ENCODE data around the gene LYPD4. TPM values are rescaled to one million over a fixed set of nuclear protein-coding genes. Genes with fewer than 3 reads are reported as not detected.

Gene LYPD4
- total and polyA plus RNA-seq, 9 donors: not detected

DNA sequence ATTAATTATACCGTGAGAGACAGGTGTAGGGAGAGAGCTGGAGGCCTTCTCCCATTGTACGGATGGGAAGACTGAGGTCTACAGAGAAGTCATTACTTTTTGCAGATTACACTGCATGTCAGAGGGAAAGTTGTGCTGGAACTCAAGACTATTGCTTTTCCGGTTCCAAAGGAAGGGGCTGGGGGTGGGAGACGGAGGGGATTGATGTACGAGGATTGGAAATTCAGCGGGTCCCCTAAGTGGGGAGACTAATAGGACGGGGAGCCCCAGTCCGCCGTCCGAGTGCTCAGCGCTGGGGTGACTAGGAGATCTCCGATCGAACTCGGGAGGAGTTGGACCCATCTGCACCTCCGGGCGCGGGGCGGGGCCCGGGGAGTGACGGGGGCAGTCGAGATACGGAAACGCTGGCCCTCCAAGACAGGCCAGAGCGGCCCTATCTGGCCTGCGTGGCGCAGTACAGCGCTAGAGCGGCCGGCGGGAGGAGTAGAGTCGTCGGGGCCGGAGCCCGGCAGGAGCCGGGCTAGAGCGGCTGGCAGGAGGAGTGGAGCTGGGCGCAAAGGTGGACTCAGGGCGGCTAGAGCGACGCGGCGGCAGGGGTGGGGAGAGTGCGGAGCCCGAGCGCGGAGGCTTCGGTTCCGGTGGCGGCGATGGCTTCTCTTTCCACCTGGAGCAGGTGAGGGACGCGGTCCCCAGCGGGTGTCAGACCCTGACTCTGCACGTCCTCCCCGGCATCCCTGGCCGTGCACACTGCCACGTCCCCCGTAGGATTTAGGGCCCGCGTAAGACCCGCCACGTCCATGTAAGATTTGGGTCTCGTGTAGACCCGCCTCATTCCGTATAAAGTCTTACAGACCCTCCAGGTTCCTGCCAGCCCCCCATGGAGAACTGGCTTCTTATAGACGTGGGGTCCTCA lies 39.6 kb upstream of the LYPD4 start:
- Histone ChIP-seq H3K27me3 (ENCODE audit: control insufficient read depth, insufficient read depth, low read length) (peaks cover under 1% of the 10 kb centered on the region), H3K36me3 (ENCODE audit: control insufficient read depth, insufficient read depth, low read length) (peaks cover 10% of the 10 kb centered on the region), H3K4me1 (ENCODE audit: control insufficient read depth, insufficient read depth, low read length) (peaks cover 29% of the 10 kb centered on the region), H3K9me3 (replicated peaks; ENCODE audit: control insufficient read depth, low read depth, low read length) (no peaks in the 10 kb centered on the region), H3K27ac (ENCODE audit: low read length) (peak overlapping the region; percentile 81), H3K4me3 (ENCODE audit: low read length) (peak overlapping the region; percentile 81)
- peak; percentile 98 for DNase-seq
- under 1% methylated on average over 66 of the region's 66 CpGs for WGBS (ENCODE audit: insufficient coverage)

- Histone ChIP-seq H3K4me1 (ENCODE audit: control insufficient read depth, insufficient read depth, low read length) (peaks cover 29% of the 10 kb centered on the region), H3K27me3 (ENCODE audit: control insufficient read depth, insufficient read depth, low read length) (peaks cover 2% of the 10 kb centered on the region), H3K27ac (ENCODE audit: low read length) (peak overlapping the region; percentile 81), H3K36me3 (ENCODE audit: control insufficient read depth, insufficient read depth, low read length) (peaks cover 5% of the 10 kb centered on the region), H3K4me3 (ENCODE audit: low read length) (peak overlapping the region; percentile 81), H3K9me3 (replicated peaks; ENCODE audit: control insufficient read depth, low read depth, low read length) (no peaks in the 10 kb centered on the region)
- DNase-seq: no peak
- WGBS (ENCODE audit: insufficient coverage): under 1% methylated on average over 19 of the region's 23 CpGs
These were observed 39.0 kb upstream of the LYPD4 start for GRCh38 chr19:41883463-41883820.

- Histone ChIP-seq H3K27me3 (ENCODE audit: control insufficient read depth, insufficient read depth, low read length) (peaks cover 4% of the 10 kb centered on the region), H3K4me3 (ENCODE audit: low read length) (peak within 1 kb of the TSS; percentile 81), H3K4me1 (ENCODE audit: control insufficient read depth, insufficient read depth, low read length) (peaks cover 28% of the 10 kb centered on the region), H3K36me3 (ENCODE audit: control insufficient read depth, insufficient read depth, low read length) (peaks cover 3% of the 10 kb centered on the region), H3K27ac (ENCODE audit: low read length) (peak within 1 kb of the TSS; percentile 82), H3K9me3 (replicated peaks; ENCODE audit: control insufficient read depth, low read depth, low read length) (no peaks in the 10 kb centered on the region)
- WGBS (ENCODE audit: insufficient coverage): 1% methylated on average over 71 of the region's 80 CpGs
- DNase-seq: peak; percentile 57
These were observed 38.3 kb upstream of the LYPD4 start, which contains the start of gene ARHGEF1 for GRCh38 chr19:41882568-41883462. Gene ARHGEF1, plus strand, starts transcription at chr19:41883184. Its CDS starts 4,899 bp downstream, at chr19:41888083.

DNA sequence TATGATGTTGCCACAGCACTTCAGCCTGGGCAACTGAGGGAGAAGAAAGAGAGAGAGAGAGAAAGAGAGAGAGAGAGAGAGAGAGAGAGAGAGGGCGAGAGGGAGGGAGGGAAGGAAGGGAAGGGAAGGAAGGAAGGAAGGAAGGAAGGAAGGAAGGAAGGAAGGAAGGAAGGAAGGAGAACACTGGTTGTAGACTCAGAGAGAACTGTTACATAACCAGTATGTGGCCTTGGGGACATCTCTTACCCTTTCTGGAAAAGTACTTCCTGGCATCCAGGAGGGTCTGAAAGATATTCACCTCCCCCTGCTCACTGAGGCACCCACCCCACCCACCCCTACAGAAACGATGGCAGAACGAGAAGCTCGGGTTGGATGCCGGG lies 35.8 kb upstream of the LYPD4 start:
- WGBS (ENCODE audit: insufficient coverage): no CpG with 5 or more reads among the region's 5 CpGs
- Histone ChIP-seq H3K27me3 (ENCODE audit: control insufficient read depth, insufficient read depth, low read length) (peaks cover 4% of the 10 kb centered on the region), H3K4me1 (ENCODE audit: control insufficient read depth, insufficient read depth, low read length) (peaks cover 20% of the 10 kb centered on the region)

GRCh38 chr19:41879670-41880328 lies 35.3 kb upstream of the LYPD4 start:
- H3K27ac ChIP-seq (ENCODE audit: low read length): no peak overlapping the region
- peaks cover 4% of the 10 kb centered on the region for H3K27me3 ChIP-seq (ENCODE audit: control insufficient read depth, insufficient read depth, low read length)
- no peaks in the 10 kb centered on the region for H3K36me3 ChIP-seq (ENCODE audit: control insufficient read depth, insufficient read depth, low read length)
- no peak for DNase-seq
- H3K4me3 ChIP-seq (ENCODE audit: low read length): no peak overlapping the region
- no peaks in the 10 kb centered on the region for H3K9me3 ChIP-seq (replicated peaks; ENCODE audit: control insufficient read depth, low read depth, low read length)
- H3K4me1 ChIP-seq (ENCODE audit: control insufficient read depth, insufficient read depth, low read length): peaks cover 16% of the 10 kb centered on the region
- no CpG with 5 or more reads among the region's 7 CpGs for WGBS (ENCODE audit: insufficient coverage)

More for the DNA sequence above, 35.8 kb upstream of the LYPD4 start:
- Histone ChIP-seq H3K4me3 (ENCODE audit: low read length) (no peak overlapping the region), H3K9me3 (replicated peaks; ENCODE audit: control insufficient read depth, low read depth, low read length) (no peaks in the 10 kb centered on the region), H3K36me3 (ENCODE audit: control insufficient read depth, insufficient read depth, low read length) (no peaks in the 10 kb centered on the region), H3K27ac (ENCODE audit: low read length) (no peak overlapping the region)
- DNase-seq: no peak

GRCh38 chr19:41879080-41879479 lies 34.6 kb upstream of the LYPD4 start:
- H3K9me3 ChIP-seq (replicated peaks; ENCODE audit: control insufficient read depth, low read depth, low read length): no peaks in the 10 kb centered on the region
- H3K36me3 ChIP-seq (ENCODE audit: control insufficient read depth, insufficient read depth, low read length): no peaks in the 10 kb centered on the region
- H3K4me3 ChIP-seq (ENCODE audit: low read length): no peak overlapping the region
- peaks cover 4% of the 10 kb centered on the region for H3K27me3 ChIP-seq (ENCODE audit: control insufficient read depth, insufficient read depth, low read length)
- peaks cover 12% of the 10 kb centered on the region for H3K4me1 ChIP-seq (ENCODE audit: control insufficient read depth, insufficient read depth, low read length)
- WGBS (ENCODE audit: insufficient coverage): 85% methylated on average over 20 of the region's 21 CpGs
- H3K27ac ChIP-seq (ENCODE audit: low read length): no peak overlapping the region
- no peak for DNase-seq

DNA sequence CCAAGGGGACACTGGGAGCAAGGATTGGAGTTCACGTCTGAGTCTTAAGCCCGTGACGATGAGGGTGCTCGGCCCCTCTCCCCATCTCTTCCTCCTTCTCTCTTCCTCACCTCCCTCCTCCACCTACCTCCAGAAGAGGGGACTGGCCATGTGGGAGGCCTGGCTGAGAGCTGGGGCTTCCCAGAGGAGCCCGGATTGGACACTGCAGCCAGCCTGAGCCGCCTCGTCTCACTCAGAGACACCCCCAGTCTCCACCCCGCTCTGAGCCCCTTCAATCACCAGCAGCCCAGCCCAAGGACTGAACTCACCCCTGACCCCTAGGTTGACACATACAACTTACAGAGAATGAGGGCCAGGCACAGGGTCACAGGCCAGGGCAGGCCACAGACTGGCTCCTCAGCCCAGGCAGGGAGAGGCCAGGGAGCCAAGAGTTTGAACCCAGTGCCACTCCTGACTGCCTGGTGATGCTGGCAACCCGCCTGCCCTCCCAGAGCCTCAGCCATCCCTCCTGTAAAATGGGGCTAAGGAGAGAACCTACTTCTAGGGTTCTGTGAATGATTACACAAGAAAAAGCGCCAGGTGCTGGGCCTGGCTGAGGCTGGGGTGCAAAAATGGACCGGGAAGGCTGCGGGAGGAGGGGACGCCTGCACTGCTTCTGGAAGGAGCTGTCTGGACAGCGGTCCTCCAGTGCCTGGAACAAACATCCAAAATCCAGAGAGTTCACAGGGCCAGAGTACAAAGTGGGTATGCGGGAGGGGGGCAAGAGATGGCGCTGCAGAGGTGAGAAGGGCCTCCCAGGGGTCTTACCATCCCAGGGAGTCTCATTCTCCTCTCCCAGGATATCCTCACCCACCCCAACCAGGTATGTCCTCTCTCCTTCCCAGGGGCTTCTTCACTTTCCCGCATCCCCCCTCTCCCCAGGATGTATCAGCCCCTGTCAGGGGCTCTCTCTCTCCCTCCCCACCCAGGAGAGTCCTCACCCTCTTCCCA lies 33.7 kb upstream of the LYPD4 start:
- 46% methylated on average over 11 of the region's 17 CpGs for WGBS (ENCODE audit: insufficient coverage)
- Histone ChIP-seq H3K27ac (ENCODE audit: low read length) (no peak overlapping the region), H3K4me1 (ENCODE audit: control insufficient read depth, insufficient read depth, low read length) (peaks cover 6% of the 10 kb centered on the region), H3K36me3 (ENCODE audit: control insufficient read depth, insufficient read depth, low read length) (no peaks in the 10 kb centered on the region), H3K9me3 (replicated peaks; ENCODE audit: control insufficient read depth, low read depth, low read length) (no peaks in the 10 kb centered on the region), H3K4me3 (ENCODE audit: low read length) (no peak overlapping the region), H3K27me3 (ENCODE audit: control insufficient read depth, insufficient read depth, low read length) (peaks cover 4% of the 10 kb centered on the region)
- no peak for DNase-seq

DNA sequence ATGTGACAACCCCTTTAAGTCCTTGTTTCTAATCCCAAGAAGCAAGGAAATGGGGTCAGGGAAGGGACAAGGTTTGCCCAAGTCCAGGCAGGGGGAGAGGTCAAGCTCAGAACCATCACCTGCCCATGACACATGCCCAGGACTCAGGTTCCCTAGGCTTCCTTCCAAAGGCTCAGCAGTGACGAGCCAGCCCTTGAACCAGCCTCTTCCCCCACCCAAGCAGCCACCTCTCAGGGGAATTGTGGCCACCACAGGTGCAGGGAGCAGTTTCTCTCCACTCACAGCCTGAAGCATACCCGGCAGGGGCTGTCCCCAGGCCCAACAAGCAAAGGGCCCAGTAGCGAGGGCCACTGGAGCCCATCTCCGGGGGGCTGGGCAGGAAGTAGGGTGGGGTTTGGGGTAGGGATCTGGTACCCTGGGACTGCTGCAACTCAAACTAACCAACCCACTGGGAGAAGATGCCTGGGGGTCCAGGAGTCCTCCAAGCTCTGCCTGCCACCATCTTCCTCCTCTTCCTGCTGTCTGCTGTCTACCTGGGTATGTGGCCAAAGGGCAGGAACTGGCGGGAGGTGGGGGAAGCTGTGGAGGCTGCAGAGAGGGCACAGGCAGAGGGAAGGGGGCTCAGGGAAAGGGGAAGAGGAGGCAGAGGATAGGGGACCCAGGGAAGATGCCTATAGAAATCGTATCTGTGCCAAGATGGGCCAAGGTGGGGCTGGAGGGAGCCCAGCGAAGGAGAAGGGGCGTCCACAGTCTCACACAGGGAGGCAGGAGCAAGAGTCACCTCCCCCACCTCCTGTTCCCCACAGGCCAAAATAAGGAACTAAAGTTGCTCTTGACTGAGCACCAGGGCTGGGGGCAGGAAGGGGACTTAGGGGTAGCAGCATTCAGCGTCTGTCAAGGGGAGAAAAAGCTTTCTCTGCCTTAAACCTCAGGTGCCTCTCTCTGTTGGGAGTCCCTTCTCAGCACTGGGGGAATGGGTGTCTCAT lies 32.7 kb upstream of the LYPD4 start, which contains the start of gene CD79A:
TSS of gene CD79A (plus strand) at position 433 of the 986 bp plus-strand sequence. CDS start at position 459, 26 bp downstream.
- no peak within 1 kb of the TSS for H3K27ac ChIP-seq (ENCODE audit: low read length)
- H3K27me3 ChIP-seq (ENCODE audit: control insufficient read depth, insufficient read depth, low read length): peaks cover 4% of the 10 kb centered on the region
- DNase-seq: no peak
- peaks cover 5% of the 10 kb centered on the region for H3K4me1 ChIP-seq (ENCODE audit: control insufficient read depth, insufficient read depth, low read length)
- peaks cover 2% of the 10 kb centered on the region for H3K36me3 ChIP-seq (ENCODE audit: control insufficient read depth, insufficient read depth, low read length)
- no peak within 1 kb of the TSS for H3K4me3 ChIP-seq (ENCODE audit: low read length)
- WGBS (ENCODE audit: insufficient coverage): 52% methylated on average over 2 of the region's 9 CpGs
- H3K9me3 ChIP-seq (replicated peaks; ENCODE audit: control insufficient read depth, low read depth, low read length): no peaks in the 10 kb centered on the region

Data from muscle of leg (tissue), 11 donors.